Endothelial cell of umbilical vein (primary cell): ENCODE measurements around the gene TPRX2. TPM values are rescaled to one million over a fixed set of nuclear protein-coding genes. Genes with fewer than 3 reads are reported as not detected.

Experiments
- BruUV-seq: library from RNA; stranded (reverse); fragments of 400-500 nt; replicated peaks from 2 replicates; lab custom pipeline; 2021; lab: Mats Ljungman, UMichigan
- CTCF ChIA-PET: fragments of 300-600, 350-600 bp; sonication (Branson Sonifier 250); formaldehyde crosslinking; loops from one replicate; lab custom pipeline; 2021; ENCODE audit warnings: antibody characterized with exemption, inconsistent platforms; lab: Charles Lee
- POLR2A ChIA-PET: fragments of 300-600, 350-600 bp; sonication (Branson Sonifier 250); formaldehyde crosslinking; loops from one replicate; lab custom pipeline; 2021; ENCODE audit warnings: antibody characterized with exemption, inconsistent platforms; lab: Charles Lee
- DNase-seq: peaks from one replicate; pipeline ENCODE4 v3.0.0-alpha.2; 2011; ENCODE audit warnings: low read depth, low spot score
- FAIRE-seq: peaks from 2 replicates; lab custom pipeline; 2011; peaks lifted over from hg19 to GRCh38; lab: Jason Lieb, UNC
- H2AFZ ChIP-seq: 2 replicates; pipeline ENCODE4 v1.6.0; 2012; ENCODE audit warnings: low read depth, low read length, control low read depth, inconsistent platforms
- H3K27ac ChIP-seq: 2 replicates; pipeline ENCODE4 v1.5.1; 2011; ENCODE audit warnings: low read depth, mild to moderate bottlenecking, control low read depth, low read length, moderate library complexity; ENCODE audit not compliant: insufficient read depth
- H3K27me3 ChIP-seq, 2 experiments: 2 replicates each; pipeline versions ENCODE4 v1.6.0 to v1.6.1; 2011; ENCODE audit warnings: low read length in 2 of 2, mixed read lengths in 1 of 2; ENCODE audit not compliant: control insufficient read depth in 2 of 2, insufficient read depth in 2 of 2
- H3K36me3 ChIP-seq, 2 experiments: 2 replicates in 1 of 2; 3 replicates in 1 of 2; pipeline ENCODE4 v1.5.1; 2011; ENCODE audit warnings: low read length in 2 of 2, mild to moderate bottlenecking in 1 of 2, moderate library complexity in 1 of 2; ENCODE audit not compliant: control insufficient read depth in 2 of 2, insufficient read depth in 2 of 2; ENCODE audit errors: extremely low read depth in 1 of 2
- H3K4me1 ChIP-seq: 3 replicates; pipeline ENCODE4 v1.5.1; 2011; ENCODE audit warnings: mild to moderate bottlenecking, low read length; ENCODE audit not compliant: control insufficient read depth, insufficient read depth; ENCODE audit errors: extremely low read depth
- H3K4me2 ChIP-seq: 2 replicates; pipeline ENCODE4 v1.6.1; 2011; ENCODE audit warnings: low read length, control low read depth, mixed read lengths; ENCODE audit not compliant: insufficient read depth
- H3K4me3 ChIP-seq, 3 experiments: fragments of 200-600 bp in 1 of 3; sonication (generic), shearing (Covaris generic) in 1 of 3; replicated peaks in 1 of 3; 2 replicates each; pipeline ENCODE4 v1.5.1; 2011 to 2016; ENCODE audit warnings: control low read depth in 3 of 3, low read length in 3 of 3, mild to moderate bottlenecking in 2 of 3, inconsistent platforms in 1 of 3, low read depth in 1 of 3, moderate library complexity in 1 of 3; ENCODE audit not compliant: insufficient read depth in 1 of 3
- H3K79me2 ChIP-seq: 2 replicates; pipeline ENCODE4 v1.6.0; 2012; ENCODE audit warnings: low read length, inconsistent platforms; ENCODE audit not compliant: control insufficient read depth, insufficient read depth
- H3K9ac ChIP-seq: replicated peaks from 2 replicates; pipeline ENCODE3; 2011; ENCODE audit warnings: low read length, control low read depth; ENCODE audit not compliant: insufficient read depth; ENCODE audit errors: extremely low read depth
- H3K9me1 ChIP-seq: replicated peaks from 3 replicates; pipeline ENCODE4 v1.6.0; 2011; ENCODE audit warnings: mild to moderate bottlenecking, low read length; ENCODE audit not compliant: control insufficient read depth, insufficient read depth; ENCODE audit errors: extremely low read depth
- H3K9me3 ChIP-seq: replicated peaks from 2 replicates; pipeline ENCODE4 v1.5.1; 2012; ENCODE audit warnings: low read length, inconsistent platforms; ENCODE audit not compliant: control insufficient read depth, insufficient read depth
- H4K20me1 ChIP-seq: replicated peaks from 2 replicates; pipeline ENCODE3; 2011; ENCODE audit warnings: mild to moderate bottlenecking, low read length; ENCODE audit not compliant: control insufficient read depth, insufficient read depth; ENCODE audit errors: extremely low read depth
- CTCF ChIP-seq, 2 donors: IDR thresholded peaks; 1 replicate in 1 of 2; 2 replicates in 1 of 2; pipeline ENCODE4 v1.5.1; 2011; ENCODE audit warnings: low read length in 2 of 2, mild to moderate bottlenecking in 2 of 2, moderate library complexity in 2 of 2, control low read depth in 1 of 2, inconsistent platforms in 1 of 2, low read depth in 1 of 2; ENCODE audit not compliant: insufficient read depth in 1 of 2; ENCODE audit errors: extremely low read depth in 1 of 2
- EZH2 ChIP-seq: IDR thresholded peaks from 2 replicates; pipeline ENCODE4 v1.6.1; 2012; ENCODE audit warnings: borderline replicate concordance, low read depth, mild to moderate bottlenecking, moderate library complexity, low read length, inconsistent platforms; ENCODE audit not compliant: severe bottlenecking
- FOS ChIP-seq: IDR thresholded peaks from 2 replicates; pipeline ENCODE4 v1.6.1; 2011; ENCODE audit warnings: mild to moderate bottlenecking, low read length, moderate library complexity, borderline replicate concordance; ENCODE audit not compliant: insufficient read depth
- GATA2 ChIP-seq: IDR thresholded peaks from 2 replicates; pipeline ENCODE4 v1.7.0; 2011; ENCODE audit warnings: low read depth, mild to moderate bottlenecking, moderate library complexity, mixed read lengths, low read length; ENCODE audit not compliant: insufficient read length, insufficient read depth
- JUN ChIP-seq: IDR thresholded peaks from 2 replicates; pipeline ENCODE4 v1.6.1; 2011; ENCODE audit warnings: borderline replicate concordance, low read depth; ENCODE audit not compliant: insufficient read length, insufficient read depth
- MAX ChIP-seq: IDR thresholded peaks from 2 replicates; pipeline ENCODE4 v1.6.1; 2011; ENCODE audit not compliant: insufficient read depth, insufficient read length
- MYC ChIP-seq: IDR thresholded peaks from one replicate; pipeline ENCODE4 v1.6.1; 2011; ENCODE audit warnings: mild to moderate bottlenecking, low read depth, low read length
- POLR2A ChIP-seq: IDR thresholded peaks from 2 replicates; pipeline ENCODE4 v1.6.1; 2012; ENCODE audit warnings: low read depth, mild to moderate bottlenecking, control low read depth, low read length
- POLR2AphosphoS5 ChIP-seq: IDR thresholded peaks from 2 replicates; pipeline ENCODE4 v1.6.1; 2012; ENCODE audit warnings: low read depth, mild to moderate bottlenecking, control low read depth, low read length, moderate library complexity; ENCODE audit not compliant: insufficient read depth
- dilution Hi-C: fragments of 300-500 bp; cut with MboI; formaldehyde crosslinking; loops from one replicate; pipeline ENCODE4 v1.15.0; 2019; ENCODE audit warnings: low sequenced_read_pairs; ENCODE audit not compliant: extremely low pct_ligation_motif_present
- intact Hi-C: fragments of 100-400 bp; cut with micrococcal nuclease; formaldehyde crosslinking; loops from one replicate; pipeline ENCODE4 v1.10.0; 2022
- polyA plus RNA-seq, 4 experiments: library from polyadenylated mRNA; depleted of rRNA in 3 of 4; stranded (reverse) in 3 of 4; unstranded in 1 of 4; fragments of >200 nt; gene quantifications; 2 replicates each; pipeline versions ENCODE4 v1.2.1 to v1.2.3, GENCODE V29; 2011 to 2012; ENCODE audit warnings: missing spikeins in 1 of 4
- total RNA-seq: library from RNA; stranded (reverse); gene quantifications from 2 replicates; pipeline ENCODE4 v1.2.3, GENCODE V29; 2021

The TPRX2 gene
- total and polyA plus RNA-seq, 2 donors (not counting 3 experiments of a cell fraction or from before 2014, with no cell fraction given): not detected

- Histone ChIP-seq H3K4me1 (no peaks in the 10 kb centered on the region), H2AFZ (no peak overlapping the region), H3K4me2 (no peak overlapping the region), H3K9me3 (no peaks in the 10 kb centered on the region), H3K4me3 (no peak overlapping the region), H3K79me2 (no peaks in the 10 kb centered on the region), H3K9ac (no peak overlapping the region), H3K36me3 (no peaks in the 10 kb centered on the region), H4K20me1 (no peaks in the 10 kb centered on the region), H3K27me3 (no peaks in the 10 kb centered on the region), H3K27ac (no peak overlapping the region), H3K9me1 (no peaks in the 10 kb centered on the region)
- no peak for TF ChIP-seq FOS
- TF ChIP-seq POLR2A: no peak
- TF ChIP-seq GATA2: no peak
- no peak for TF ChIP-seq CTCF (IDR thresholded peaks at IDR 0.05; ENCODE audit: extremely low read depth in 1 of 2, insufficient read depth in 1 of 2, low read depth in 1 of 2, low read length in 2 of 2)
- TF ChIP-seq POLR2AphosphoS5: no peak
- TF ChIP-seq MAX: no peak
- TF ChIP-seq EZH2: no peak
- TF ChIP-seq MYC: no peak
- TF ChIP-seq JUN: no peak
- no peak for FAIRE-seq
- DNase-seq: no peak
- intact Hi-C loops (no loop called here), dilution Hi-C loops (no loop called here)
- ChIA-PET POLR2A (no interaction called here), CTCF (interaction anchor here (0.9 kb wide), 1 partner anchor 26 kb away, joined by 3 read pairs; no protein-coding TSS in a partner anchor)
- no TSS peak for BruUV-seq
Measured at GRCh38 chr19:47842941-47843340, 16.1 kb upstream of the TPRX2 start.
